ENCODE results near the gene RMRP.

RMRP gene

DNA sequence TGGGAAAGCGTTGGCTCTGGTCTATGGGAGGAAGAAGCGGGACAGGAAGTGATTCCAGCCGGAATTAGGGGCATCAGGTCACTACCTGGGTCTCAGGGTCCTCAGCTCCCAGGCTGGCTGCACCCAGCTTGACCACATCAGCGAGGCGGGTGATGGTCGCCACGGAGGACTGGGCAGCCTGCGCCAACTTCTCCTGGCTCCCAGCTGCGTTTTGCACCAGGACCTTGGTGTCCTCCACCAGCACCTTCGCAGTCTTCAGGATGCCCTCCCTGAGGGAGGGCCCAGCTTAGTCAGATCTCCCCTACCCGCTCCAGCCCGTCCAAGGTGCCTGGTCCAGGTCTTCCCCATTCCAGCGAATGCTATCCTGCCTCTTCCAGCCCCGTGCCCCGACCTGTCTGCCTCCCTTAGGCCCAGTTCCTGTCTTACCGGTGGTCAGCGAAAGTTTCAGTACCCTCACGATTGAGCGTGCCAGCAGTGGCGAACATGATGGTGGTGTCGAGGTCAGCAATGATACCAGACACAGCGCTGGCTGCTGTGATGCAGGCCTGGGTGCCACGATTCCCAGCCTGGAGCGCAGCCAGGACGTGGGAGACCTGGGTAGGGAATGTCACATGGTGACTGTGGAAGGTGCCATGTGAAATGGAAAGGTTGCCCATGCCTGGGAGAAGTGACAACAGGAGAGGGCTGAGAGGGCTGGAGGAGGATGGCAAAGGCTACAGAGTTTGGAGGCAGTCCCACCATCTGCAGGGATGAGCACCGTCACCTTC lies 46.3 kb upstream of the RMRP start:
- TF ChIP-seq SIN3A (IDR thresholded peaks at IDR 0.05; ENCODE audit: borderline replicate concordance, insufficient read depth, low read length) (no peak), FOXP2 (optimal IDR thresholded peaks at IDR 0.05; ENCODE audit: borderline replicate concordance, extremely low read depth, extremely low read length, insufficient read depth) (no peak), TAF1 (IDR thresholded peaks at IDR 0.05; ENCODE audit: borderline replicate concordance, insufficient read depth, low read length) (no peak), POLR2AphosphoS5 (IDR thresholded peaks at IDR 0.05; ENCODE audit: low read depth, low read length) (no peak)
- TF ChIP-seq, protein P1, sequence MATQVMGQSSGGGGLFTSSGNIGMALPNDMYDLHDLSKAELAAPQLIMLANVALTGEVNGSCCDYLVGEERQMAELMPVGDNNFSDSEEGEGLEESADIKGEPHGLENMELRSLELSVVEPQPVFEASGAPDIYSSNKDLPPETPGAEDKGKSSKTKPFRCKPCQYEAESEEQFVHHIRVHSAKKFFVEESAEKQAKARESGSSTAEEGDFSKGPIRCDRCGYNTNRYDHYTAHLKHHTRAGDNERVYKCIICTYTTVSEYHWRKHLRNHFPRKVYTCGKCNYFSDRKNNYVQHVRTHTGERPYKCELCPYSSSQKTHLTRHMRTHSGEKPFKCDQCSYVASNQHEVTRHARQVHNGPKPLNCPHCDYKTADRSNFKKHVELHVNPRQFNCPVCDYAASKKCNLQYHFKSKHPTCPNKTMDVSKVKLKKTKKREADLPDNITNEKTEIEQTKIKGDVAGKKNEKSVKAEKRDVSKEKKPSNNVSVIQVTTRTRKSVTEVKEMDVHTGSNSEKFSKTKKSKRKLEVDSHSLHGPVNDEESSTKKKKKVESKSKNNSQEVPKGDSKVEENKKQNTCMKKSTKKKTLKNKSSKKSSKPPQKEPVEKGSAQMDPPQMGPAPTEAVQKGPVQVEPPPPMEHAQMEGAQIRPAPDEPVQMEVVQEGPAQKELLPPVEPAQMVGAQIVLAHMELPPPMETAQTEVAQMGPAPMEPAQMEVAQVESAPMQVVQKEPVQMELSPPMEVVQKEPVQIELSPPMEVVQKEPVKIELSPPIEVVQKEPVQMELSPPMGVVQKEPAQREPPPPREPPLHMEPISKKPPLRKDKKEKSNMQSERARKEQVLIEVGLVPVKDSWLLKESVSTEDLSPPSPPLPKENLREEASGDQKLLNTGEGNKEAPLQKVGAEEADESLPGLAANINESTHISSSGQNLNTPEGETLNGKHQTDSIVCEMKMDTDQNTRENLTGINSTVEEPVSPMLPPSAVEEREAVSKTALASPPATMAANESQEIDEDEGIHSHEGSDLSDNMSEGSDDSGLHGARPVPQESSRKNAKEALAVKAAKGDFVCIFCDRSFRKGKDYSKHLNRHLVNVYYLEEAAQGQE (IDR thresholded peaks at IDR 0.05; ENCODE audit: insufficient read depth in 1 of 2, low read depth in 2 of 2, low read length in 2 of 2) = no peak

DNA sequence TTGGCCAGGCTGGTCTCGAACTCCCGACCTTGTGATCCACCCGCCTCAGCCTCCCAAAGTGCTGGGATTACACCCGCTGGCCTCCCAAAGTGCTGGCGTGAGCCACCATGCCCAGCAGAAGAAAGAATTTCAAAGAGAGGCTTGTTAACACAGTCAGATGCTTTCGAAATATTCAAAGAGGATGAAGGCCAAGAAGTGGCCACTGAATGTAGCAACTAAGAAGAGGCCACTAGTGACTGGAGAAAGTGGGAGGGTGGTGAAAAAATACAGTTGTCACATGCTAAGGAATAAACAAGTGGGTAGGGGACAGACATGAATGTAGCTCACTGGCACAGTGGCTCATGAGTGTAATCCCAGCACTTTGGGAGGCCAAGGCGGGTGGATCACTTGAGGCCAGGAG lies 44.9 kb upstream of the RMRP start:
- TF ChIP-seq TAF1 (IDR thresholded peaks at IDR 0.05; ENCODE audit: borderline replicate concordance, insufficient read depth, low read length) (no peak), FOXP2 (optimal IDR thresholded peaks at IDR 0.05; ENCODE audit: borderline replicate concordance, extremely low read depth, extremely low read length, insufficient read depth) (no peak), POLR2AphosphoS5 (IDR thresholded peaks at IDR 0.05; ENCODE audit: low read depth, low read length) (no peak), SIN3A (IDR thresholded peaks at IDR 0.05; ENCODE audit: borderline replicate concordance, insufficient read depth, low read length) (no peak)
- TF ChIP-seq, protein P1 (IDR thresholded peaks at IDR 0.05; ENCODE audit: insufficient read depth in 1 of 2, low read depth in 2 of 2, low read length in 2 of 2) = no peak

GRCh38 chr9:35700942-35701341 lies 43.1 kb upstream of the RMRP start:
- TF ChIP-seq POLR2AphosphoS5 (IDR thresholded peaks at IDR 0.05; ENCODE audit: low read depth, low read length) (no peak), FOXP2 (optimal IDR thresholded peaks at IDR 0.05; ENCODE audit: borderline replicate concordance, extremely low read depth, extremely low read length, insufficient read depth) (no peak), SIN3A (IDR thresholded peaks at IDR 0.05; ENCODE audit: borderline replicate concordance, insufficient read depth, low read length) (no peak), TAF1 (IDR thresholded peaks at IDR 0.05; ENCODE audit: borderline replicate concordance, insufficient read depth, low read length) (no peak)
- TF ChIP-seq, protein P1 (IDR thresholded peaks at IDR 0.05; ENCODE audit: insufficient read depth in 1 of 2, low read depth in 2 of 2, low read length in 2 of 2) = no peak

- TF ChIP-seq POLR2AphosphoS5 (IDR thresholded peaks at IDR 0.05; ENCODE audit: low read depth, low read length) (no peak), SIN3A (IDR thresholded peaks at IDR 0.05; ENCODE audit: borderline replicate concordance, insufficient read depth, low read length) (no peak), TAF1 (IDR thresholded peaks at IDR 0.05; ENCODE audit: borderline replicate concordance, insufficient read depth, low read length) (no peak), FOXP2 (optimal IDR thresholded peaks at IDR 0.05; ENCODE audit: borderline replicate concordance, extremely low read depth, extremely low read length, insufficient read depth) (no peak)
- TF ChIP-seq, protein P1 (IDR thresholded peaks at IDR 0.05; ENCODE audit: insufficient read depth in 1 of 2, low read depth in 2 of 2, low read length in 2 of 2) = no peak
Measured at GRCh38 chr9:35700031-35700430, 42.2 kb upstream of the RMRP start.

Data from PFSK-1 (cell line).